Lower leg skin (tissue), 4 donors: ENCODE results near the gene CPA5. TPM values are rescaled to one million over a fixed set of nuclear protein-coding genes. Genes with fewer than 3 reads are reported as not detected.
A peak's percentile ranks its signal among the peaks of the same experiment; 100 is the strongest.

Source experiments
- DNase-seq, 2 donors: peaks; one replicate each; pipeline ENCODE4 v3.0.0-alpha.2; 2019; ENCODE audit warnings: low spot score in 2 of 2
- H3K4me3 ChIP-seq: fragments of 200-600 bp; sonication (generic); 2 replicates; pipeline ENCODE4 v1.5.1; 2017; ENCODE audit warnings: mild to moderate bottlenecking, low read depth; ENCODE audit not compliant: poor library complexity, severe bottlenecking
- CTCF ChIP-seq, 3 donors: fragments of 450-650 bp; IDR thresholded peaks; one replicate each; pipeline ENCODE4 v1.5.1; 2016; ENCODE audit warnings: antibody characterized with exemption in 3 of 3, mild to moderate bottlenecking in 3 of 3, moderate library complexity in 2 of 3
- POLR2A ChIP-seq, 2 donors: fragments of 450-650 bp; IDR thresholded peaks; one replicate each; pipeline ENCODE4 v1.6.1; 2016 to 2017; ENCODE audit warnings: antibody characterized with exemption in 2 of 2, mild to moderate bottlenecking in 1 of 2, moderate library complexity in 1 of 2
- WGBS, 2 donors: methylation state at CpG; one replicate each; pipeline ENCODE4 v1.1.5; 2018; 5-methylcytosine and 5-hydroxymethylcytosine counted together
- intact Hi-C: fragments of 100-400 bp; cut with DNase I; formaldehyde crosslinking; loops from one replicate; pipeline ENCODE4 v1.15.0; 2023; ENCODE audit warnings: low total_unique reads
- total RNA-seq, 4 donors: library from RNA; depleted of rRNA; stranded (reverse); fragments of >200 nt; gene quantifications; one replicate each; pipeline ENCODE4 v1.1.0, GENCODE V29; 2016

The CPA5 gene
- total RNA-seq, 4 donors from 2014 or later: not detected

DNA sequence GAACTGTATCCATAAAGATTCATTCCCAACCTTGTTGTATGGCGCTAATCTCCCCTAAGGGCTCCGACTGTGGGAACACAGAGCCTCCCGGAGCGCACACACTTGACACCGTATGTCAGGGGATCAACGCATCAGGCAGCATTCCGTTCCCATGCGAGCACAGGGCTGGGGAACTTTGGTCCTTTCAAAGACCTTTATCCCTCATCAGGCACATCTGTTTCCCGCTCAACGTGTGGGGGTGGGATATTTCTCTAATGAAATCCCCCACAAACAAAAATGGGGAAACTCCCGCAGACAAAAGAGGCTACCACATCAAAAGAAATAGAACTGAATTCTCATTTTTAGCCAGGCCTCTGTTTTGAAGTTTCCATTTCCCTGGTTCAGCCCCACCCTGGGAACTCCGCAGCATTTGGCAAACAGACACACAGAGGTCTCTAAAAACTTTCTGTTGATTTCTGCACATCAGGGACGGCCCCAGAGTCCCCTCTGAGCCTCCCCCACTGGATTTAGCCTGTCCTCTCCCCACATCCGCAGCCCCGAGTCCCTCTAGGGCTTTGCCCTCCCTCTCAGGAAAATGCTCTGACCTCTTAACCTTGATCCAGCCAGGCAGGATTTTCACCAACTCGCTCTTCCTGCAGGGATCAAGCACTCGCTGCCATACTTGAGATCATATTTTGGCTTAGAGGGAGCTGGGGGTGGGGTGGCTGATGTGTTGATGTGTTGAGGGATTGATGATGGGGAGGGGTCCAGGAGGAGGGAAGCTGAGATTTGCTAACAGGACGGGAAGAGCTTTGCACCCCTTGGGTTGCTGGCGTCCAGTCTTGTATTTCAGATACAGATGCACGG is 6.6 kb downstream of the CPA5 start:
- intact Hi-C loops: no loop called here
- 38 to 42% methylated on average over 20 of the region's 20 CpGs for WGBS, 2 donors
- DNase-seq: peak in 1 of 2 donors; percentile 85
- TF ChIP-seq POLR2A (IDR thresholded peaks at IDR 0.05) (no peak), CTCF (IDR thresholded peaks at IDR 0.05) (no peak)
- H3K4me3 ChIP-seq: no peak overlapping the region

DNA sequence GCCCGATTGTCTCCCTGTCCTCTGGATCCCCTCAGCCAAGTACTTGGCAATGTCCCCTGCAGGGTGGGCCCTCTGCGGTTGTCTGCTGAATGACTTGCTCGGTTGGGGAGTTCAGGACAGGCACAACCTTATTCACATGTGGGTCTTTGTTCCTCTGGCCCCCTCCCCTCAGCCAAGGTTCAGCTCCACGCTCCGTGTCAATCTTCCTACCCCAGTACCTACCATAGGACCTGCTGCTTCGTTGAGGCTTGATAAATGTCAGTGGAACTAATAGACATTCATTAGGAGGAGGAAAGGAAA is 7.1 kb downstream of the CPA5 start:
- intact Hi-C loops: no loop called here
- no peak overlapping the region for H3K4me3 ChIP-seq
- TF ChIP-seq CTCF (IDR thresholded peaks at IDR 0.05): no peak
- no peak for TF ChIP-seq POLR2A (IDR thresholded peaks at IDR 0.05)
- WGBS, 2 donors: 56 to 57% methylated on average over 6 of the region's 6 CpGs
- DNase-seq: no peak

GRCh38 chr7:130352194-130353074 is 7.8 kb downstream of the CPA5 start:
- intact Hi-C loops: no loop called here
- TF ChIP-seq POLR2A (IDR thresholded peaks at IDR 0.05) (no peak), CTCF (IDR thresholded peaks at IDR 0.05) (no peak)
- peak in 1 of 2 donors; percentile 86 for DNase-seq
- WGBS, 2 donors: 39 to 41% methylated on average over 20 of the region's 20 CpGs
- no peak overlapping the region for H3K4me3 ChIP-seq

DNA sequence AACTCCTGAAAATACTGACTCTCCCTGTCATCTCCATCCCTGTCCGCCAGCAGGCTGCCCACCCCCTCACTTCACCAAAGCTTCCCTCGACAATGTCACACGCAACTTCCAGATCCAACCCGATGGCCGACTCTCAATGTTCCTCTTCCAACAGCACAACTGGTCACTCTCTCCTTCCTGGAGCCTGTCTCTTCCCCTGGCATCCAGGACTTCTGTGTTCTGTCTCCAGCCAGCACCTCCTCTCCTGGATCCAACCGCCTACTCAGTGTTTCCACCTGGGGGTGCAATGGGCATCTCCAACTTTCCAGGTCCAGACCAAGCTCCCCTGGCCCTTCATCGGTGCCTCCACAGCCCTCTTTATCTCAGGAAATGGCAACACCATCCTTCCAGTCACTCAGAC is 8.6 kb downstream of the CPA5 start:
- DNase-seq: peak in 1 of 2 donors; percentile 72
- TF ChIP-seq CTCF (IDR thresholded peaks at IDR 0.05) (no peak), POLR2A (IDR thresholded peaks at IDR 0.05) (no peak)
- intact Hi-C loops: no loop called here
- H3K4me3 ChIP-seq: no peak overlapping the region
- 78 to 85% methylated on average over 7 of the region's 7 CpGs for WGBS, 2 donors

GRCh38 chr7:130356121-130356875 is 11.7 kb downstream of the CPA5 start:
- 23 to 28% methylated on average over 9 of the region's 9 CpGs for WGBS, 2 donors
- no peak for TF ChIP-seq CTCF (IDR thresholded peaks at IDR 0.05)
- no peak for TF ChIP-seq POLR2A (IDR thresholded peaks at IDR 0.05)
- intact Hi-C loops: no loop called here
- peak; percentile 43 to 90 for DNase-seq
- H3K4me3 ChIP-seq: no peak overlapping the region
